Stimulated activated CD4-positive, alpha-beta T cell treated with anti-CD3 and anti-CD28 coated beads, Interleukin-1b, Interleukin-23, amount 100 ng/mL, for 4 hours (primary cell): ENCODE measurements around the gene USP24.

ENCODE experiments used
- DNase-seq, 2 donors: peaks; one replicate each; pipeline ENCODE4 v3.0.0-alpha.2; 2020; ENCODE audit warnings: low read depth in 2 of 2

Gene USP24

GRCh38 chr1:55070293-55071164 lies 144.6 kb downstream of the USP24 start:
- no peak for DNase-seq

DNA sequence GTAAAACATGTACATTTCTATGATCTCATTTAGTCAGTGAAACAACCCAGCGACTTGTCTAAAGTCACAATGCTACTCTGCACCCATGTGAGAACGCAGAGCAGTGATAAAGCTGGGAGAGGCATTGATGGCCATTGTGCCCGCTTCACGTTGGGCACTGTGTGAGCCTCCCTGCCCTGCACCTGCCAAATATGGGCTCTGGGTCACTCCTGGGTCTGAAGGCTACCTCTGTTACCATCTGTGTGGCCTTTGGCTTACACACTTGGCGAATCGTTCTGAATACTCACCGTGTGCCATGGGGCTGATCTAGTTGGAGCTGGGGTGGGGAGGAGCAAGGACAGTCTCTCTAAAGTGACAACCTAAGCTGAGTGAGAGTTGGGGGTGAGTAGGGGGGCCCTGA lies 145.9 kb downstream of the USP24 start:
- no peak for DNase-seq

- no peak for DNase-seq
Observed at GRCh38 chr1:55068638-55069037, 146.5 kb downstream of the USP24 start.

GRCh38 chr1:55067914-55068313 lies 147.2 kb downstream of the USP24 start:
- no peak for DNase-seq

DNA sequence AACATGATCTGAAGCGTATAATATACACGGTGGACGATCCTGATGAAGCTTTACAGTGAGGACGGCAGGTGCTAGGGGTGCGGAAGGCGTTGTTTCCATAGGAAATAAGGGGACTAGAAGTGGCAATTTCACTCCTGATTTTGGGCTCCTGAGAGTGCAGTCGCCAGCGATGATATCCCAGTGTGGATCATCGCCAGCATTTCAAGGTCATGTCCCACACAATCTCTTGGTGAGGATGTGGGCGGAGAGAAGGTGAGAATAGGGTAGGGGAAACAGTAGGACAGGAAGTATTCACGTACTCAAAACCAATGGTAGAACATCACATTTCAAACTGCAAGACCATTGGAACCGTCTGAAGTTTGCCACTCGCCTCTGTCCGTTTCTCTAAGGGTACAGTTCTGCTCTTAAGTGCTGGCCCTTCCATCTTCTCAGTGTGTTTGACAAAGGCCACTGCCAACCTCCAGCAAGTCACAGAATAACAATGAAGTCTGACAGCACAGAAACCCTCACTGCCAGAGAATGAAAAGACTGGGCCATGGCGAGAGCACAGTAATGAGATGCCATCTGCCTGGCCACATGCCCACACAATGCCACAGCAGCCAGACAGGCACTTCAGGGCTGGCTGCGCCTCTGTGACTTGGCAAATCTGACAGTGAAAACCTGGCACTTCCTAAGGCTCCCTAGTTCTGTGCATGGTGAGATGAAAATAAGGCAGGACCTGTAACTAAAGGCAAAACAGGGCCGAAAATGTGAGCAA lies 148.0 kb downstream of the USP24 start:
- DNase-seq, result no peak

DNA sequence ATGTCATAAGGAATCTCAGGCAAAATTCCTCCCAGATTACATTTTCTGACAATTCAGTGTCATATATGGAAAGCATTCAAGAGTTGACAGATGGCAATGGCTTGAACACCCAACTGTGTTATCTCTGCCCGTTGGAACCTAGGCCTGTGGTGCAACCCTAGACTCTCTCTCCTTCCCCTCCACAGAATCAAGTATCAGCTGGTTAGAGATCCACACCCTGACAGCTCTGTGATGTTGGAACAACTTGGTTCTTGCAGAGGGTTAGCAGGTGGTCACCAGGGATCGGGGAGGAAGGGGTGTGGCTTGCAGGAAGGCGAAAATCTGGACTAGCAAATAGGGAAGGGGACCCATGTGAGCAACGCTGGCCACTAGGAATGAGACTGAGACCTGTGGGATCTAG lies 149.5 kb downstream of the USP24 start:
- DNase-seq, result no peak

DNA sequence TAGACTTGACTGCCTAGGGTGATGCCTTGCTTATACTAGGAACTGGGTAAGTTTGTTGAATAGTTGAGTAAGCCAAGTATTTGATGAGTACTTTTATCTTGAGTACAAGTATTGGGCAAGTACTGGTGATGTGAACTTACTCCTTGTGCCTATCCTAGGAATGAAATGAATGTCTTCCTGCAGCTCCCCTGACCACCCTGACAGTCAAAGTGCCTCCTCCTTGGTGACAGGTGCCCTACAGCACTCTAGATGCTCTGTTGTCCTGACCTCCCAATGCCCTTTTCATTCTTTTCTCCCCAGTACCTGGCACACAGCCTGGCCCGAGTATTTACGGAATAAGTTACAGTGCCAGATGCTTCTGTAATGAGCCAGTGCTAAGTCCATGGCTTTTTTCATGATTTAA lies 150.3 kb downstream of the USP24 start:
- DNase-seq, result no peak

DNA sequence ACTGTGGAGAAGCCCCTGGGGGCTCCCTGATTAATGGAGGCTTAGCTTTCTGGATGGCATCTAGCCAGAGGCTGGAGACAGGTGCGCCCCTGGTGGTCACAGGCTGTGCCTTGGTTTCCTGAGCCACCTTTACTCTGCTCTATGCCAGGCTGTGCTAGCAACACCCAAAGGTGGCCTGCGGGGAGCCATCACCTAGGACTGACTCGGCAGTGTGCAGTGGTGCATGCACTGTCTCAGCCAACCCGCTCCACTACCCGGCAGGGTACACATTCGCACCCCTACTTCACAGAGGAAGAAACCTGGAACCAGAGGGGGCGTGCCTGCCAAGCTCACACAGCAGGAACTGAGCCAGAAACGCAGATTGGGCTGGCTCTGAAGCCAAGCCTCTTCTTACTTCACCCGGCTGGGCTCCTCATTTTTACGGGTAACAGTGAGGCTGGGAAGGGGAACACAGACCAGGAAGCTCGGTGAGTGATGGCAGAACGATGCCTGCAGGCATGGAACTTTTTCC lies 151.0 kb downstream of the USP24 start:
- no peak for DNase-seq

GRCh38 chr1:55063577-55063942 lies 151.6 kb downstream of the USP24 start:
- DNase-seq, result no peak

DNA sequence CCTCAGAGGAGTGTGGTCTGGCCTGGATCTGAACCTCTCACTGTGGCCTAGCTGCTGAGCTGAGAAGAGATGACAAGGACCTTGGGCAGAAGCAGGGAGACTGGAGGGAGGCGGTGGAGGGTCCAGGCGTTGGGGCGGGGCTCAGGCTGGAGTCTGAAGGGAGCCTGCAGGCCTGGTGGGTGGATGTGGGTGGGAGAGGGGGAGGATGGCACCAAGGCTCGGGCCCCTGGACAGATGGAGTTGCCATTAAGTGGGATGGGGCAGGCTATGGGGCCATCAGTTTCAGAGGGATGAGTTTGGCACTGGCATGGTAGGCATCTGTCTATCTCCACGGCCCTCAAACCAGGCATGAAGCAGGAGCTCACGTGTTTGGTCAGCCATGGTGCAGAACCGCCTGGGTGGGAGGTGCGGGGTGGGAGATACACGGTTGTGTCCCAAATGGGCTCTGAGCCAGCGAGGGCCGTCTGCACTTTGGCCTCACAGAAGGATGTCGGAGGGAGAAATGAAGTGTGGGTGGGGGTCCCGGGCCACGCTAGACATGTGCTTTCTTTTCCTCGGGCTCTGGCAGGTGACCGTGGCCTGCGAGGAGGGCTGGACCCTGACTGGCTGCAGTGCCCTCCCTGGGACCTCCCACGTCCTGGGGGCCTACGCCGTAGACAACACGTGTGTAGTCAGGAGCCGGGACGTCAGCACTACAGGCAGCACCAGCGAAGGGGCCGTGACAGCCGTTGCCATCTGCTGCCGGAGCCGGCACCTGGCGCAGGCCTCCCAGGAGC lies 152.2 kb downstream of the USP24 start:
- no peak for DNase-seq

DNA sequence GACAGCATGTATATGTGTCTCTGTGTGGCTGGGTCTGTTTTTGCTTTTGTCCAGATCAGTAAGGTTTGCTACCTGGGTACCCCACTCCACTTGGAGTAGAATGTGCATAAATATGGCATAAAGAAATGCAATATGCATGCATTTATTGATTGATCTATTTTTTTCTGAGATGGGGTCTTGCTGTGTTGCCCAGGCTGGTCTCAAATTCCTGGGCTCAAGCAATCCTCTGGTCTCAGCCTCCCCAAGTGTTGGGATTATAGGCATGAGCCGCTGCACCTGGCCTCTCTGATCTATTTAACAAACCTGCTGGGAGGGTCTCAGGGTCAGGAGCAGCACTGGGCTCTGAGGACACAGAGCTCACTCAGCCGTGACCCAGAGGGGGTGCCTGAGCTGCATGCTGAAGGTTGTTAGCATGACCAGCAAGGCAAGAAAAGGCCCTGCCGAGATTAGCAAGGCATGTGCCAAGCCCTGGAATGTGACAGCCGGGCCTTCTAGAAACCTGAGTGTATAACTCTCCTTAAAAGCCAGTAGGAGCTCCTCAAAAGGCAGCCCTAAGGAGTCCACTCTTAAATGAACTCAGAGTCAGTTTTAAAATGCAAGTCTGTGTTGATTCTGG lies 153.3 kb downstream of the USP24 start:
- DNase-seq, result no peak

- DNase-seq, result no peak
Observed at GRCh38 chr1:55061000-55061705, 154.0 kb downstream of the USP24 start.

- no peak for DNase-seq
Observed at GRCh38 chr1:55060133-55060999, 154.8 kb downstream of the USP24 start.

DNA sequence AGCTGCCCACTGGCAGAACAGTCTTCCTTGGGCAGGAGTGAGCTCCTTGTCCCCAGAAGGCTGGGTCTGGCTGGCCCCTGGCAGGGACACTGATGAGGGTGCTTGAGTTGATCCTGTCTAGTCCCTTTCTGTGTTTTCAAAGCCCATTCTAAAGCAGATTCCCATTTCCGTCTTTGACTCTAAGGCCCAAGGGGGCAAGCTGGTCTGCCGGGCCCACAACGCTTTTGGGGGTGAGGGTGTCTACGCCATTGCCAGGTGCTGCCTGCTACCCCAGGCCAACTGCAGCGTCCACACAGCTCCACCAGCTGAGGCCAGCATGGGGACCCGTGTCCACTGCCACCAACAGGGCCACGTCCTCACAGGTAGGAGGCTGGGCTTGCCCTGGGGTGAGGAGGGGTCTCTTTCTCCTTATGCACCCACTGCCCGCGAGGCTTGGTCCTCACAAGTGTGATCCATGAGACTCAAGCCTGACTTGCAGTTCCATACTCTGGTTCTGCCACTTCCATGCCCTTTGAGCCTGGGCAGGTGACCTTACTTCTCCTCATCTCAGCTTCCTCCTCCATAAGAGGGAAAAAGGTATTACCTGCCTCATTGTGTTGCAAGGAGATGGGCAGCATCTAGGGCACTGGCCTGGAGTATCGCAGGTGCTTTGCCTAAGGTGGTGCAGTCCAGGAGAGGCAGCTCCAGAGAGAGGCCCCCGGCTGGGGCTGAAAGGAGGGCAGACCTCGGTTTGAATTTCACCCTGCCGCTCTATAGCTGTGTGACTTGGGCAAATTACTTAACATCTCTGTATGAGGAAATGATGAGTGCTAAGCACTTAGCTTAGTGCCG lies 155.6 kb downstream of the USP24 start:
- no peak for DNase-seq

- DNase-seq, result no peak
Observed at GRCh38 chr1:55057956-55058298, 157.2 kb downstream of the USP24 start.

DNA sequence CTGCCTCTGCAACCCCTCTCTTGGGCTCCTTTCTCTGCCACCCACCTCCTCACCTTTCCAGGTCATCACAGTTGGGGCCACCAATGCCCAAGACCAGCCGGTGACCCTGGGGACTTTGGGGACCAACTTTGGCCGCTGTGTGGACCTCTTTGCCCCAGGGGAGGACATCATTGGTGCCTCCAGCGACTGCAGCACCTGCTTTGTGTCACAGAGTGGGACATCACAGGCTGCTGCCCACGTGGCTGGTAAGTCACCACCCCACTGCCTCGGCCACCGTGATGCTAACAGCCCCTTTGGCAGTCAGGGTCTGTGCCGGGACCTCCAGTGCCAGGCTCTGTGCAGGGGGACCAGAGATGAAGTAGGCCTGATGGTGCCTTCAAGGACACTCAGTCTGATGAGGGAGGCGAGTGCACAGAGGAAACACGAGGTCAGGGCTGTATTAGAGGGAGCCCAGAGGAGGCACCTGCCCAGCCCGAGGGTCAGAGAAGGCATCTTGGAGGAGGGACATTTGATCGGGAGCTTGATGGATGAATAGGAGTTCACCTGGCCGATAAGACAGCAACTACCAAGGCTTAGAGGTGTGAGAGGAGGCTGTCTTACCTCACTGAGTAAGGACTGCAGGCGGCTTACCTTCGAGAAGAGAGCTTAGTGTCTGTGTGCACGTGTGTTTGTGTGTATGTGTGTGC lies 157.8 kb downstream of the USP24 start:
- no peak for DNase-seq

- no peak for DNase-seq
Observed at GRCh38 chr1:55056632-55056992, 158.6 kb downstream of the USP24 start.

- no peak for DNase-seq
Observed at GRCh38 chr1:55055951-55056631, 159.1 kb downstream of the USP24 start.
